HUES64 (cell line): ENCODE results near the gene RTCB.
"Not testable (repeated sequence)": the region's sequence is repeated elsewhere in the genome, so short reads cannot be mapped to it uniquely, and the experiment has no call there.

Experiments used
- H3K27ac ChIP-seq: 2 replicates; pipeline ENCODE4 v1.7.0; 2013; ENCODE audit warnings: low read depth, low read length, inconsistent platforms
- H3K27me3 ChIP-seq: 2 replicates; pipeline ENCODE4 v1.6.1; 2013; ENCODE audit warnings: mild to moderate bottlenecking, low read length; ENCODE audit not compliant: insufficient read depth
- H3K36me3 ChIP-seq: 2 replicates; pipeline ENCODE4 v1.6.1; 2013; ENCODE audit warnings: mild to moderate bottlenecking, low read length; ENCODE audit not compliant: insufficient read depth
- H3K4me1 ChIP-seq: 2 replicates; pipeline ENCODE4 v1.6.1; 2013; ENCODE audit warnings: mild to moderate bottlenecking, low read length, moderate library complexity; ENCODE audit not compliant: insufficient read depth
- H3K4me3 ChIP-seq: 2 replicates; pipeline ENCODE4 v1.5.1; 2013; ENCODE audit warnings: mild to moderate bottlenecking, low read length, moderate library complexity
- H3K9ac ChIP-seq: 2 replicates; pipeline ENCODE4 v1.6.1; 2013; ENCODE audit warnings: mild to moderate bottlenecking, low read depth, low read length
- H3K9me3 ChIP-seq: 2 replicates; pipeline ENCODE4 v1.6.1; 2013; ENCODE audit warnings: low read depth, low read length; ENCODE audit not compliant: insufficient read depth
- WGBS: fragments of 150-250, 120-280 bp; methylation state at CpG from one replicate; pipeline ENCODE4 v1.1.7; 2013; ENCODE audit warnings: missing lambda C conversion rate; 5-methylcytosine and 5-hydroxymethylcytosine counted together

Gene RTCB

DNA sequence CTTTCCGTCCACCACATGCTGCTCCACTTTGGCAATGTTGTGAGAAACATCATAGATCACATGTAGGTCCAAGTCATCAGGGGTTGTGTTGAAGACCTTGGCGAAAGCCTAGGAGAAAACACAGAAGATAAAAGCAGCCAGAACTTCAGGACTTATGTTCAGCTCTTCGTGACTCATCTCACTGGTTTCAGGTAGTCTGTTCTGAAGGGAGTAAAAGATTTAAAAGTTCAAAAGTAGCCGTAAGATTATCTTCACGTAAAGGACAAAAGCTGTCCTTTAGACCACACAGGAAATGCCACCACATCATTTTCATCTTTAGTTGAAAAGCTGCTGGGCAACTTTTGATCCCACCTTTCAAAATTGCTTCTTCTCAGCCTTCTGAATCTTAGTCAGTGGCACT lies 16.9 kb downstream of the RTCB start:
- H3K4me3 ChIP-seq, result no peak overlapping the region
- H3K9ac ChIP-seq, result no peak overlapping the region
- no peaks in the 10 kb centered on the region for H3K9me3 ChIP-seq
- H3K27me3 ChIP-seq, result no peaks in the 10 kb centered on the region
- no peaks in the 10 kb centered on the region for H3K4me1 ChIP-seq
- WGBS, result 97% methylated on average over 5 of the region's 5 CpGs
- H3K27ac ChIP-seq, result no peak overlapping the region
- peaks cover 98% of the 10 kb centered on the region for H3K36me3 ChIP-seq

GRCh38 chr22:32389685-32390084 lies 22.4 kb downstream of the RTCB start:
- Histone ChIP-seq H3K4me3 (no peak overlapping the region), H3K27ac (no peak overlapping the region), H3K9ac (no peak overlapping the region), H3K9me3 (no peaks in the 10 kb centered on the region), H3K4me1 (no peaks in the 10 kb centered on the region), H3K36me3 (peaks cover 82% of the 10 kb centered on the region), H3K27me3 (no peaks in the 10 kb centered on the region)
- WGBS, result 78% methylated on average over 4 of the region's 4 CpGs

- H3K36me3 ChIP-seq, result peaks cover 42% of the 10 kb centered on the region
- no peak overlapping the region for H3K4me3 ChIP-seq
- no peaks in the 10 kb centered on the region for H3K27me3 ChIP-seq
- H3K4me1 ChIP-seq, result no peaks in the 10 kb centered on the region
- WGBS, result 100% methylated on average over 1 of the region's 1 CpG
- H3K9me3 ChIP-seq, result no peaks in the 10 kb centered on the region
- no peak overlapping the region for H3K27ac ChIP-seq
- H3K9ac ChIP-seq, result no peak overlapping the region
These were observed 26.4 kb downstream of the RTCB start for GRCh38 chr22:32385681-32386080.

GRCh38 chr22:32380991-32381390 lies 31.1 kb downstream of the RTCB start:
- Histone ChIP-seq H3K9ac (no peak overlapping the region), H3K27me3 (no peaks in the 10 kb centered on the region), H3K36me3 (peaks cover 2% of the 10 kb centered on the region; the same call in 1 of the 2 replicates), H3K4me3 (no peak overlapping the region), H3K4me1 (no peaks in the 10 kb centered on the region), H3K27ac (no peak overlapping the region), H3K9me3 (no peaks in the 10 kb centered on the region)
- WGBS, result 62% methylated on average over 3 of the region's 5 CpGs

- H3K27me3 ChIP-seq, result no peaks in the 10 kb centered on the region
- no peaks in the 10 kb centered on the region for H3K36me3 ChIP-seq
- WGBS, result 55% methylated on average over 3 of the region's 4 CpGs
- H3K9me3 ChIP-seq, result no peaks in the 10 kb centered on the region
- H3K9ac ChIP-seq, result no peak overlapping the region
- H3K4me1 ChIP-seq, result no peaks in the 10 kb centered on the region
- H3K4me3 ChIP-seq, result no peak overlapping the region
- no peak overlapping the region for H3K27ac ChIP-seq
These were observed 33.3 kb downstream of the RTCB start for GRCh38 chr22:32378707-32379272.

DNA sequence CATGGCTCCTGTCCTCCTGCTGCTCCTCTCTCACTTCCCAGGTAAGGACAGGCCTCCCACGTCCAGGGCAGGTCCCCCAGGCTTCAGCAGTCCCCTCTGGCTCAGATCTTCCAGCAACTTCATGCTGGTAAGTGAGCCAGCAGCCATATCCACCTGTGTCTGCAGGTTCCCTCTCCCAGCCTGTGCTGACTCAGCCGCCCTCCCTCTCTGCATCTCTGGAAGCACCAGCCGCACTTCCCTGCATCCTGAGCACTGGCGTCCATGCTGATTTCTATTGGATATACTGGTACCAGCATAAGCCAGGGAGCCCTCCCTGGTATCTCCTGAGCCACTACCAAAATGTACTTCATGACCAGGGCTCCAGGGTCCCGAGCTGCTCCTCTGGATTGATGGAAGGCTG lies 35.4 kb downstream of the RTCB start:
- no peaks in the 10 kb centered on the region for H3K36me3 ChIP-seq
- H3K9ac ChIP-seq, result no peak overlapping the region
- WGBS, result 81% methylated on average over 5 of the region's 5 CpGs
- no peak overlapping the region for H3K4me3 ChIP-seq
- no peaks in the 10 kb centered on the region for H3K27me3 ChIP-seq
- H3K27ac ChIP-seq, result no peak overlapping the region
- no peaks in the 10 kb centered on the region for H3K4me1 ChIP-seq
- no peaks in the 10 kb centered on the region for H3K9me3 ChIP-seq

DNA sequence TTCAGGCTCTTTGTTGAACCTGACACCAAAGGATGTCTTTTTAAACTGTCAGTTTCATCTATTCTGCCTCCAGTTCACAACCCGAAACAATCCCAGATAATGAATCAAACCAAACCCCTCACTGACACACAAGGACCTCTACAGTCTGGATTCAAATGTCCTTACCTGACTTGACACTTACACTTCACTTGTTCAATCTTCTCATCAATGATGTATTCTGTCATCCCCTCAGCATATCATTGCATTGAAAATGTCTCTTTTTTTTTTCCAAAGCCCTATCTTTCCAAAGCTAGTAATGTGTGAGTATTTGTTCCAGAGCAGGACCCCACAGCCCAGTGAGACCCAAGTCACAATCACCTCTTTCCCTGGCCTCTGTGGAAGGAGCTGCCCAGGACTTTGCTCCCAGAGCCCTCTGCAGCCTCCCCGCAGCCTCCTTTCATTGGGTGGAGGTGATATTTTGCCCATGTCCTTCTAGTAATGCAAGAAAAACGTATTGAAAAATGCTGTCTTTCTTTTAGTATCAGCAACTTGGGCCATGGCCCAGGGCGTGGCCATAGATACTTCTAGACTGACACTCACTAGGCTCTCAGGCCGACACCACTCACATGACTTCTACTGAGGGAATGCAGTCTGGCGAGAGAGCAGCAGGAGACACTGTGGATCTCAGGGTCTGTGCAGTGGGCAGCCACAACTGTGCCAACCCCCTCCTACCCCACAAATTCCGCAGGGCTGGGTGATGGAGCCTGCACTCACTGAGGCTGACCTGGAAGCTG lies 36.2 kb downstream of the RTCB start:
- Histone ChIP-seq H3K27ac (no peak overlapping the region), H3K9ac (no peak overlapping the region), H3K4me3 (no peak overlapping the region), H3K4me1 (no peaks in the 10 kb centered on the region), H3K36me3 (no peaks in the 10 kb centered on the region), H3K27me3 (no peaks in the 10 kb centered on the region), H3K9me3 (no peaks in the 10 kb centered on the region)
- 88% methylated on average over 7 of the region's 7 CpGs for WGBS

- Histone ChIP-seq H3K27me3 (0 out of 2 replicates have a peak, but pooled peaks cover 5% of the 10 kb centered on the region), H3K27ac (no peak overlapping the region), H3K36me3 (no peaks in the 10 kb centered on the region), H3K9me3 (no peaks in the 10 kb centered on the region), H3K4me1 (no peaks in the 10 kb centered on the region), H3K9ac (no peak overlapping the region), H3K4me3 (no peak overlapping the region)
- 93% methylated on average over 5 of the region's 5 CpGs for WGBS
These were observed 47.8 kb downstream of the RTCB start for GRCh38 chr22:32364210-32364609.

DNA sequence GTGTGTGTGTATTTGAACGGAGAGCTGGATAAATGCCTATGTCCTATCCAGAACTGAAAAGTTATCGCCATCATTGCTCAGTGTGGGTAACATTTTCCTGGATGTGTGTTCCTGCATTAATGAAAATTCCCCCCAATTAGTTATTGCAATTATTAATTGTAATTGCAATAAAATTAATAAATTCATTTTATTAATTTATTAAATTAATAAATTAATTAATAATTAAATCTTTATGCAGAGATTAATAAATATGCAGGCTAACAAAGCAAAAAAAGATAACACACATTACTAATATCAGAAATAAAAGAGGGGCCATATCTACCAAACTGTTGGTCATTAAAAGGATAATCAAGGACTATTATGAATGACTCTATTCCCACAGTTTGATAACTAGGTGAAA lies 50.8 kb downstream of the RTCB start:
- H3K4me1 ChIP-seq, result no peaks in the 10 kb centered on the region
- no peak overlapping the region for H3K4me3 ChIP-seq
- H3K9me3 ChIP-seq, result no peaks in the 10 kb centered on the region
- no peaks in the 10 kb centered on the region for H3K36me3 ChIP-seq
- H3K27ac ChIP-seq, result no peak overlapping the region
- WGBS, result 95% methylated on average over 2 of the region's 2 CpGs
- H3K27me3 ChIP-seq, result 0 out of 2 replicates have a peak, but pooled peaks cover 5% of the 10 kb centered on the region
- H3K9ac ChIP-seq, result no peak overlapping the region

DNA sequence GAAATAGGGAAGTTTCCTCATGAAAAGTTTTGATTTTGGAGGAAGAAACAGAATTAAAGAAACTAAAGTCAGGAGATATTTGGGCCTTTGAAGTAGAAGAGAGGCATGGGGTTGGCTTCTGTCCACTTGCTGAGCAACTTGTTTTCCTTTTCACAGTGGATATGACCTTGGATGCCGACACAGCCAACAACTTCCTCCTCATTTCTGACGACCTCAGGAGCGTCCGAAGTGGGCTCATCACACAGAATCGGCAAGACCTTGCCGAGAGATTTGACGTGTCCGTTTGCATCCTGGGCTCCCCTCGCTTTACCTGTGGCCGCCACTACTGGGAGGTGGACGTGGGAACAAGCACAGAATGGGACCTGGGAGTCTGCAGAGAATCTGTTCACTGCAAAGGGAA lies 52.0 kb downstream of the RTCB start:
- not testable (repeated sequence) for H3K4me3 ChIP-seq, H3K36me3 ChIP-seq, H3K9me3 ChIP-seq, H3K4me1 ChIP-seq, H3K27me3 ChIP-seq, H3K27ac ChIP-seq, H3K9ac ChIP-seq
- 91% methylated on average over 11 of the region's 11 CpGs for WGBS

DNA sequence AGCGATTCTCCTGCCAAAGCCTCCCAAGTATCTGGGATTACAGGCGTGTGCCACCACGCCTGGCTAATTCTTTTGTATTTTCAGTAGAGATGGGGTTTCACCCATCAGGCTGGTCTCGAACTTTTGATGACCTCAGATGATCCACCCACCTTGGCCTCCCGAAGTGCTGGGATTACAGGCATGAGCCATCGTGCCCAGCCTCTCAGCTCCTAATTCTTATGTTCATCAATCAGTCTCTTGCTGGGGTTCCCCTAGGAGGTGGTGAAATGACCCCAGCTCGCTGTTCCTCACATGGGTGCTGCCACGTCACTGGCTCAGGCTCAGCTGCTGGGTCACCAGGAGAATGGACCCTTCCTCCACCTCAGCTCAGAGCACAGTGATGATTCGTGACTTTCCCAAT lies 54.5 kb downstream of the RTCB start, which contains the start of gene RFPL3:
Gene RFPL3 (plus strand): TSS at position 301 of the 400 bp plus-strand sequence. CDS start 205 bp downstream, outside the sequence.
- not testable (repeated sequence) for H3K9ac ChIP-seq, H3K4me1 ChIP-seq, H3K27ac ChIP-seq, H3K9me3 ChIP-seq, H3K27me3 ChIP-seq, H3K36me3 ChIP-seq, H3K4me3 ChIP-seq
- 84% methylated on average over 9 of the region's 9 CpGs for WGBS
